GM13977 (cell line): ENCODE measurements around the gene TM9SF2.
A peak's percentile ranks its signal among the peaks of the same experiment; 100 is the strongest.

Experiments used
- DNase-seq: peaks from one replicate; pipeline ENCODE4 v3.0.0; 2012; ENCODE audit warnings: low spot score
- in situ Hi-C: fragments of 300-500 bp; cut with MboI; formaldehyde crosslinking; loops from one replicate; pipeline ENCODE4 v1.12.0; 2022; ENCODE audit warnings: low sequenced_read_pairs, low pct_unique_long_range_greater_than_20kb, mixed read lengths, inconsistent platforms; ENCODE audit not compliant: unreplicated experiment
- TF ChIP-seq, protein P1 (sequence below): IDR thresholded peaks from 2 replicates; pipeline ENCODE4 v1.5.1; 2012; ENCODE audit warnings: mild to moderate bottlenecking, control low read depth; ENCODE audit not compliant: insufficient read depth; ENCODE audit errors: extremely low read depth, missing control alignments

The TM9SF2 gene

DNA sequence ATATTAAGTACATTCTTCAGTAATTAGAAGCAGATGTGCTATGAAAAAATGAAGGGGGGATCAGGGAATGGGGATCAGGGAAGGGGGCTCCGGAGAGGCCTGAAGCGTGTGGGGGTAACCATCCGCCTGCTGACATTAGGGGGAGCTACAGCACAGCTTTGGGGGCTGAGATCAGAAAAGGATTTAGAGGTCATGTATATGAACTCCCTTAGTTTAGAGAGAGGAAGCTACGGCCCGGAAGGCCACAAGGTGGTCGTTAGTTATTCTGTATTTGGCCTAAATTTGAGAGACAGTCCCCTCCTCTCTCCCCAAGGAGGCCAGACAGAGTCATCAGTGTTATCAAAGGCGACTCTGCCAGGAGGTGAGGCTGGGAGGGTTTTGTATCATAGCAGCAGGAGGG is 99.0 kb downstream of the TM9SF2 start:
- TF ChIP-seq, protein P1, sequence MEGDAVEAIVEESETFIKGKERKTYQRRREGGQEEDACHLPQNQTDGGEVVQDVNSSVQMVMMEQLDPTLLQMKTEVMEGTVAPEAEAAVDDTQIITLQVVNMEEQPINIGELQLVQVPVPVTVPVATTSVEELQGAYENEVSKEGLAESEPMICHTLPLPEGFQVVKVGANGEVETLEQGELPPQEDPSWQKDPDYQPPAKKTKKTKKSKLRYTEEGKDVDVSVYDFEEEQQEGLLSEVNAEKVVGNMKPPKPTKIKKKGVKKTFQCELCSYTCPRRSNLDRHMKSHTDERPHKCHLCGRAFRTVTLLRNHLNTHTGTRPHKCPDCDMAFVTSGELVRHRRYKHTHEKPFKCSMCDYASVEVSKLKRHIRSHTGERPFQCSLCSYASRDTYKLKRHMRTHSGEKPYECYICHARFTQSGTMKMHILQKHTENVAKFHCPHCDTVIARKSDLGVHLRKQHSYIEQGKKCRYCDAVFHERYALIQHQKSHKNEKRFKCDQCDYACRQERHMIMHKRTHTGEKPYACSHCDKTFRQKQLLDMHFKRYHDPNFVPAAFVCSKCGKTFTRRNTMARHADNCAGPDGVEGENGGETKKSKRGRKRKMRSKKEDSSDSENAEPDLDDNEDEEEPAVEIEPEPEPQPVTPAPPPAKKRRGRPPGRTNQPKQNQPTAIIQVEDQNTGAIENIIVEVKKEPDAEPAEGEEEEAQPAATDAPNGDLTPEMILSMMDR = peak; percentile 34
- DNase-seq = no peak
- in situ Hi-C loops = no loop called here

DNA sequence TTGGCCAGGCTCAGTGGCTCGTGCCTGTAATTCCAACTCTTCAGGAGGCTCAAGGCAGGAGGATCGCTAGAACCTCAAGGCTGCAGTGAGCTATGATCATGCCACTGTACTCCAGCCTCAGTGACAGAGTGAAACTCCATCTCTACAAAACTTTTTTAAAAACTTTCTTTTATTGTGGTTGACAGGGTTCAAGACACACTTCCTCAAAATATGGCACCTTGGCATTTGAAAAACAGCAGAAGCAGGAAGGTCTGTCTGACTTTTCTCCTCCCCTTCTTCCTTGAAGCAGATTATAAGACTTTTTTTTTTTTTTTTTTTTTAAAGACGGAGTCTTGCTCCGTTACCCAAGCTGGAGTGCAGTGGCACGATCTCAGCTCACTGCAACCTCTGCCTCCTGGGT is 100.3 kb downstream of the TM9SF2 start:
- TF ChIP-seq, protein P1 = no peak
- in situ Hi-C loops = no loop called here
- no peak for DNase-seq

DNA sequence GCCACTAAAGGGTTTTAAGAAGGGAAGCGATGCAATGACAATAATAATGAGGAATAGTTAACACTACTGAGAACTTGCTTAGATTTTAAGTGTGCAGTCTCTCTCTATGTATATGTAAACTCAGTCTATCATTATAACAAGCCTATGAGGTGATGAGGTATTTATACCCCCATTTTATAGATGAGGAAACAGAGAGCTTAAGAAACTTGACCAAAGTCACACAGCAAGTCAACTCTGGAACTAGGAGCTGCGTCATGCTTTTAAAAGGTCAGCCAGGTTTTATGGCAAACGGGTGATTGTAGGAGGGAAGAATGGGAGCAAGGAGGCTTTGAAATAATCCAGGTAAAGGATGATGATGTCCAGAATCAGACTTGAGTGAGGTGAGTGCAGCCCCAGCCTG is 103.4 kb downstream of the TM9SF2 start:
- DNase-seq = no peak
- TF ChIP-seq, protein P1 = no peak
- in situ Hi-C loops = no loop called here

DNA sequence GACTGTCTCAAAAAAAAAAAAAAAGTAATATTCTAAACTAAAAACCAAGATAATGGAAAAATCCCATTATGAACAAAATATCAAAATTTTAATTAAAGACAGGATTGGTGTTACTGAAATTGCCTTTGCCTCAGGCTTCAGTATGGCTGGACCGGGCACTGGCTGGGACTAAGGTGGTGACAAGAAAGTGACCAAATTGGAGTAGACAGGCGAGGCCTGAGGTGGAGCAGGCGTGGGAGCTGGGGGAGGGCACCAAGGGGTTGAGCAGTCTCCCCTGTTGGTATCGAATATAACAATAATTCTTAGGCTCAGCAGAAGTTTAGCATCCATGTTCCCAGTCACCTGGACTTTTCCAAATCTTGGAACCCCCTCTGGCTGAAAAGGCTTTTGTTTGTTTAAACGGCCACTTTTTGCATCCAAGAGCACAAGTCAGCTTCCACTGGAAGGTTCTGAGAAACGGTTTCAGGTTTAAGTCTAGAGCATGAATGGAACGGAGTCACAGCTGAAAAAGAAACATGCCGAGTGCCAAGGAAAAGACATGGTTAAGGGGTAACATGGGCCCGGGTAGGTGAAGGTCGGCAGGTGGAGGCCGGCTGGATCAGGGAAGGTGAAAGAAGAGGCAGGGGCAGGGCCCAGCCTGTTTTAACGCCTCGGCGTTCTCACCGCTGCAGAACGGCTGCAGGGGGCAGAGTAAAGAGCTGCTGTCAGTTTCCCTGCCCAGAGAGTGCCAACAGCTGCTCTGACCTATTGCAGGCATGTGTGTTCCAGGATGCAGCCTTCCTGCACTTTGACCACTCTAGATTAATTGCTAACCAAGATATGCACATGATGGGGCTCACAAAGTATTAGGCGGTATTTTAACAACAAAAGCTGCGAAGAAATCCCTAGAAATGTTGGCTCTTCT is 104.4 kb downstream of the TM9SF2 start:
- TF ChIP-seq, protein P1 = peak; percentile 3
- in situ Hi-C loops = no loop called here
- peak; percentile 58 for DNase-seq

DNA sequence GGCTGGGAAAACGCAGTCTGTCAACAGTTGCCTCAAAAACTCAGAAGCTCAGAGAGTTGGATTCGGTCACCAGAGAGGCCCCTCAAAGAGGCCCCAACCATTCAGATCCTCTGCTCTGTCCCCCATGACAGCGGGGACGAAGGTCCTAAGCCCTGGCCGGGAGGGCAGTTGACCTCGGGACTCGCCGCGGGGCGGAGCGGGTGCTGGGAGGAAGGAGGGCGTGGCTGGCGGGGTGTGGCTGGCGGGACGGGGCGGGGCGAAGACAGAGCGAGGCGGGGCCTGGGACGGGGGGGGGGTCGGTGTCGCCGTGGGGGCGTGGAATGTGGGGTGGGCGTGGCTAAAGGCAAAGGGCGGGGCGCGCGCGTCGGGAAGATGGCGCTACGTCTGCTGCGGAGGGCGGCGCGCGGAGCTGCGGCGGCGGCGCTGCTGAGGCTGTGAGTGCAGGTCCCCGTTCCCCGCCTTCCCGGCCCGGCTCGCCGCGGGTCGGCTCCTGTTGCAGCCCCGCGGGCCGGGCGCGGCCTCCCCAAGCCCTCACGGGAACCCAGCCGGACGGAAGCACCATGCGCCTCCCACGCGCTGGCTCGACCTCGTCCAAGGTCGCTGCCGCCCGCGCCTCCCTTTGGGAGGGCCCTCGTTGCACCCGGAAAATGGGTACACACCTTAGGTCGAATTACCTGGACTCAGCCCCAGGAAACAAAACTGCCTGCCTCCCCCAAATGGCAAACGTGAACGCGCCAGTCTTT is 105.2 kb downstream of the TM9SF2 start, which contains the start of gene CLYBL:
CLYBL (plus strand) TSS at position 367 of the 743 bp plus-strand sequence.
- TF ChIP-seq, protein P1 = peak; percentile 1
- in situ Hi-C loops = no loop called here

DNA sequence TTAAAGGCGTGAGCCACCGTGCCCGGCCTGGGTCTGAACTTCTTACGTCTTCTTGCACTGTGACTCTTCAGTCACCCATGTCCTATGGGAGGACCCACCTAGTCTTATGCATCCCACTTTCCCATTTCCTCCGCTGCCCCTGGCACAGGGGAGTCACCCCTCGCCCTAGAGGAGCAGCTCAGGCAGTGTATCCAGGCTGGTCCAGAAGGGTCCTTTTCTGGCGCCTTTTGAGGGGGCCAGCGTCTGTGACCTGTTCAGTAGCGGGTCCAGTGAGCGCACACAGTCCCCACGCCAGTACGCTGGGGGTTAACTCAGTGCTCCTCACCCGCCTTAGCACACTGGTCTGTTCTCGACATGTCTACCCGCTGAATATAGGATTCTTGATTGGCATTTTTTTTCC is 107.1 kb downstream of the TM9SF2 start:
- TF ChIP-seq, protein P1 = no peak
- in situ Hi-C loops = no loop called here
- DNase-seq = no peak

More for the DNA sequence above, 105.2 kb downstream of the TM9SF2 start, which contains the start of gene CLYBL:
- peak; percentile 95 for DNase-seq
